ENCODE results near the gene HADHB. TPM values are rescaled to one million over a fixed set of nuclear protein-coding genes. Genes with fewer than 3 reads are reported as not detected.

HADHB gene
- total and polyA plus RNA-seq, 2 of the 13 experiments (the other 11 are each of a cell fraction or from before 2014, with no cell fraction given), result 112 to 238 TPM

- peak; percentile 75; the same call in 1 of the 2 replicates for TF ChIP-seq BRCA1 (CRISPR knock-in tag; IDR thresholded peaks at IDR 0.05)
- TF ChIP-seq ZMAT3 (CRISPR knock-in tag; conservative IDR thresholded peaks at IDR 0.05), result no peak; the same call in 1 of the 2 replicates
- peak; percentile 93 for TF ChIP-seq ZNF776 (CRISPR knock-in tag; IDR thresholded peaks at IDR 0.05)
- TF ChIP-seq MTA3 (CRISPR knock-in tag; IDR thresholded peaks at IDR 0.05), result no peak
- no peak for TF ChIP-seq ZNF775 (CRISPR knock-in tag; IDR thresholded peaks at IDR 0.05; ENCODE audit: borderline replicate concordance)
- TF ChIP-seq ELK4 (CRISPR knock-in tag; IDR thresholded peaks at IDR 0.05; ENCODE audit: borderline replicate concordance), result peak; percentile 26; the same call in 1 of the 2 replicates
- TF ChIP-seq ZNF790 (CRISPR knock-in tag; IDR thresholded peaks at IDR 0.05; ENCODE audit: borderline replicate concordance), result no peak
- no peak for TF ChIP-seq TCF12 (IDR thresholded peaks at IDR 0.05)
- peak; percentile 88 for TF ChIP-seq TCF12 (CRISPR knock-in tag; IDR thresholded peaks at IDR 0.05)
- peak; percentile 89; the same call in 1 of the 2 replicates for TF ChIP-seq ZNF839 (CRISPR knock-in tag; IDR thresholded peaks at IDR 0.05; ENCODE audit: borderline replicate concordance)
- no peak for TF ChIP-seq THAP8 (CRISPR knock-in tag; IDR thresholded peaks at IDR 0.05; ENCODE audit: borderline replicate concordance)
- TF ChIP-seq ZNF770 (CRISPR knock-in tag; IDR thresholded peaks at IDR 0.05), result peak; percentile 90
- TF ChIP-seq ZNF12 (CRISPR knock-in tag; IDR thresholded peaks at IDR 0.05), result peak; percentile 7; the same call in 1 of the 2 replicates
- TF ChIP-seq ZNF552 (CRISPR knock-in tag; IDR thresholded peaks at IDR 0.05; ENCODE audit: borderline replicate concordance), result 0 out of 2 replicates have a peak, but pooled peaks have one; percentile 44
- TF ChIP-seq NFKBIZ (CRISPR knock-in tag; IDR thresholded peaks at IDR 0.05), result no peak; the same call in 1 of the 2 replicates
- TF ChIP-seq ZNF263 (CRISPR knock-in tag; IDR thresholded peaks at IDR 0.05), result peak; percentile 94
- TF ChIP-seq ATF5 (CRISPR knock-in tag; IDR thresholded peaks at IDR 0.05; ENCODE audit: low read depth), result no peak
- TF ChIP-seq ARID5B (CRISPR knock-in tag; IDR thresholded peaks at IDR 0.05), result peak; percentile 83
- TF ChIP-seq CCAR2 (optimal IDR thresholded peaks at IDR 0.05; ENCODE audit: low read depth, low read length), result peak; percentile 31
Observed at GRCh38 chr2:26244309-26245230, at the start of gene HADHB, which contains the start of gene HADHA (continued).
